ENCODE measurements around the gene FNIP1. TPM values are rescaled to one million over a fixed set of nuclear protein-coding genes. Genes with fewer than 3 reads are reported as not detected.
"Not testable (repeated sequence)": the region's sequence is repeated elsewhere in the genome, so short reads cannot be mapped to it uniquely, and the experiment has no call there.

The FNIP1 gene
- total RNA-seq, 3 donors from 2014 or later = 28.3 to 40.3 (median 33.2) TPM

GRCh38 chr5:131786036-131786435 lies 10.8 kb downstream of the FNIP1 start:
- H3K9me3 ChIP-seq = no peaks in the 10 kb centered on the region
- DNase-seq = no peak
- TF ChIP-seq, protein P1, sequence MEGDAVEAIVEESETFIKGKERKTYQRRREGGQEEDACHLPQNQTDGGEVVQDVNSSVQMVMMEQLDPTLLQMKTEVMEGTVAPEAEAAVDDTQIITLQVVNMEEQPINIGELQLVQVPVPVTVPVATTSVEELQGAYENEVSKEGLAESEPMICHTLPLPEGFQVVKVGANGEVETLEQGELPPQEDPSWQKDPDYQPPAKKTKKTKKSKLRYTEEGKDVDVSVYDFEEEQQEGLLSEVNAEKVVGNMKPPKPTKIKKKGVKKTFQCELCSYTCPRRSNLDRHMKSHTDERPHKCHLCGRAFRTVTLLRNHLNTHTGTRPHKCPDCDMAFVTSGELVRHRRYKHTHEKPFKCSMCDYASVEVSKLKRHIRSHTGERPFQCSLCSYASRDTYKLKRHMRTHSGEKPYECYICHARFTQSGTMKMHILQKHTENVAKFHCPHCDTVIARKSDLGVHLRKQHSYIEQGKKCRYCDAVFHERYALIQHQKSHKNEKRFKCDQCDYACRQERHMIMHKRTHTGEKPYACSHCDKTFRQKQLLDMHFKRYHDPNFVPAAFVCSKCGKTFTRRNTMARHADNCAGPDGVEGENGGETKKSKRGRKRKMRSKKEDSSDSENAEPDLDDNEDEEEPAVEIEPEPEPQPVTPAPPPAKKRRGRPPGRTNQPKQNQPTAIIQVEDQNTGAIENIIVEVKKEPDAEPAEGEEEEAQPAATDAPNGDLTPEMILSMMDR (IDR thresholded peaks at IDR 0.05) = no peak
- H3K4me3 ChIP-seq = no peak overlapping the region
- H3K4me1 ChIP-seq (ENCODE audit: low read depth) = no peaks in the 10 kb centered on the region
- intact Hi-C loops (cut with DNase I, micrococcal nuclease) = no loop called here
- no peaks in the 10 kb centered on the region for H3K36me3 ChIP-seq (ENCODE audit: low read depth)
- ATAC-seq = no peak

GRCh38 chr5:131783874-131784273 lies 12.9 kb downstream of the FNIP1 start:
- no peaks in the 10 kb centered on the region for H3K36me3 ChIP-seq (ENCODE audit: low read depth)
- no peak overlapping the region for H3K4me3 ChIP-seq
- TF ChIP-seq, protein P1 (IDR thresholded peaks at IDR 0.05) = no peak
- intact Hi-C loops (cut with DNase I, micrococcal nuclease) = no loop called here
- ATAC-seq (no peak), DNase-seq (no peak)
- H3K4me1 ChIP-seq (ENCODE audit: low read depth) = no peaks in the 10 kb centered on the region
- no peaks in the 10 kb centered on the region for H3K9me3 ChIP-seq

- TF ChIP-seq, protein P1 (IDR thresholded peaks at IDR 0.05) = no peak
- ATAC-seq (no peak), DNase-seq (no peak)
- intact Hi-C loops (cut with DNase I, micrococcal nuclease) = no loop called here
- no peaks in the 10 kb centered on the region for H3K36me3 ChIP-seq (ENCODE audit: low read depth)
- no peaks in the 10 kb centered on the region for H3K4me1 ChIP-seq (ENCODE audit: low read depth)
- H3K9me3 ChIP-seq = no peaks in the 10 kb centered on the region
- no peak overlapping the region for H3K4me3 ChIP-seq
These were observed 13.5 kb downstream of the FNIP1 start for GRCh38 chr5:131783357-131783756.

DNA sequence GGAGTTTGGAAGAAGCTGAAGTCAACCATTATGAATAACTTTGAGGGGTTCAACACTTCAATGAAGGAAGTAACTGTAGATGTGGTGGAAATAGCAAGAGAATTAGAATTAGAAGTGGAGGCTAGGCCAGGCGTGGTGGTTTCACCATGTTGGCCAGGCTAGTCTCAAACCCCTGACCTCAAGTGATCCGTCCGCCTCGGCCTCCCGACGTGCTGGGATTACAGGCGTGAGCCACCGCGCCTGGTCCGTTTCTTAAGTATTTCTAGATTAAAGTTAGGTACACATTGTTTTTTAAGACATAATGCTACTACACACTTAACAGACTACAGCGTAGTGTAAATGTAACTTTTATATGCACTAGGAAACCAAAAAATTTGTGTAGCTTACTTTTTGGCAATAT lies 14.1 kb downstream of the FNIP1 start:
- DNase-seq (no peak), ATAC-seq (no peak)
- intact Hi-C loops (cut with DNase I, micrococcal nuclease) = no loop called here
- H3K4me1 ChIP-seq (ENCODE audit: low read depth) = no peaks in the 10 kb centered on the region
- no peaks in the 10 kb centered on the region for H3K36me3 ChIP-seq (ENCODE audit: low read depth)
- no peak overlapping the region for H3K4me3 ChIP-seq
- no peaks in the 10 kb centered on the region for H3K9me3 ChIP-seq
- TF ChIP-seq, protein P1 (IDR thresholded peaks at IDR 0.05) = no peak

DNA sequence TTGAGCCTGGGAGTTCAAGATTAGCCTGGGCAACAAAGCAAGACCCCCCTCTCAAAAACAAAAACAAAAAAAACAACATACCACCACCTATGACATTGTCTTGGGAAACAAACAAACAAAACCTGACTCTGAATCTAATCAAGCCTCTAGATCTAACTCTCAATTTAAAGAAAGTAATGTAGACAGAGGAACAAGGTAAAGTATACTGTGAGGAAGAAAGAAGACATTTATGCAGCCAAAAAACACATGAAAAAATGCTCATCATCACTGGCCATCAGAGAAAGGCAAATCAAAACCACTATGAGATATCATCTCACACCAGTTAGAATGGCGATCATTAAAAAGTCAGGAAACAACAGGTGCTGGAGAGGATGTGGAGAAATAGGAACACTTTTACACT lies 18.7 kb downstream of the FNIP1 start:
- H3K9me3 ChIP-seq; H3K4me3 ChIP-seq; H3K36me3 ChIP-seq (ENCODE audit: low read depth); intact Hi-C loops (cut with DNase I, micrococcal nuclease); H3K4me1 ChIP-seq (ENCODE audit: low read depth); ATAC-seq; DNase-seq: not testable (repeated sequence)

DNA sequence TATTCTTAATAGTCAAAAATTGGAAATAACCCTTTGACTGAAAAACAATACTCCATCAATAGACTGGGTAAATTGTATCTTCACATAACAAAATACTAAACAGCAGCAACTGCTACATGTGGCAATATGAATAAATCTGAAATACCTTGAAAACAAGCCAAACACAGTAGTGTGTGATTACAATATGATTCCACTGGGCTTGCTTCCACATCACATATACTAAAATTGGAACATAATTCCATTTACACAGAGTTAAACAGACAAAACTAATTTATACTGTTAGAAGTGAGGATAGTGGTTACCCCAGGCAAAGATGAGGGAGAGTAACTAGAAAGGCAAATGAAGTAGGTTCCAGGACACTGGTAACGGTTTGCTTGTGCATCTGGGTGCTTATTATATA lies 20.4 kb downstream of the FNIP1 start:
- TF ChIP-seq, protein P1 (IDR thresholded peaks at IDR 0.05) = no peak
- Histone ChIP-seq H3K4me3 (no peak overlapping the region), H3K9me3 (no peaks in the 10 kb centered on the region), H3K36me3 (ENCODE audit: low read depth) (no peaks in the 10 kb centered on the region), H3K4me1 (ENCODE audit: low read depth) (no peaks in the 10 kb centered on the region)
- ATAC-seq = no peak
- no peak for DNase-seq
- intact Hi-C loops (cut with DNase I, micrococcal nuclease) = no loop called here

Measured in mucosa of descending colon (tissue), 3 donors.